Left renal cortex interstitium (tissue), 4 donors: ENCODE results near the gene MOGAT1. TPM values are rescaled to one million over a fixed set of nuclear protein-coding genes. Genes with fewer than 3 reads are reported as not detected.
A peak's percentile ranks its signal among the peaks of the same experiment; 100 is the strongest.

Experiments
- DNase-seq, 4 donors: peaks; one replicate each; pipeline ENCODE4 v3.0.0-alpha.2; 2013; ENCODE audit warnings: low read depth in 4 of 4, low spot score in 2 of 4, missing footprints in 1 of 4
- polyA plus RNA-seq, 4 donors: library from polyadenylated mRNA; unstranded; fragments of 120-200 nt; gene quantifications; one replicate each; pipeline ENCODE4 v1.2.1, GENCODE V29; 2013; ENCODE audit not compliant: insufficient read length in 4 of 4

The MOGAT1 gene
- polyA plus RNA-seq: under 1 TPM in 2 of 4 donors, not detected in 2; 0.13 to 0.48 TPM

GRCh38 chr2:222671259-222672067, at the start of gene MOGAT1:
Gene MOGAT1, plus strand, starts transcription at chr2:222671658. Its CDS starts 128 bp downstream, at chr2:222671786.
- peak in 2 of 4 donors; percentile 13 to 38 for DNase-seq

GRCh38 chr2:222621893-222622292, 49.6 kb upstream of the MOGAT1 start:
- no peak for DNase-seq

GRCh38 chr2:222622910-222623309, 48.5 kb upstream of the MOGAT1 start:
- DNase-seq: no peak

- DNase-seq: no peak
These were observed 47.6 kb upstream of the MOGAT1 start for GRCh38 chr2:222623756-222624309.

- no peak for DNase-seq
These were observed 43.7 kb upstream of the MOGAT1 start for GRCh38 chr2:222627764-222628163.

GRCh38 chr2:222635295-222635694, 36.2 kb upstream of the MOGAT1 start:
- DNase-seq: no peak

- DNase-seq: no peak
These were observed 34.4 kb upstream of the MOGAT1 start for GRCh38 chr2:222637067-222637466.

- no peak for DNase-seq
These were observed 30.1 kb upstream of the MOGAT1 start for GRCh38 chr2:222641336-222641735.

GRCh38 chr2:222643134-222643533, 28.3 kb upstream of the MOGAT1 start:
- DNase-seq: no peak

GRCh38 chr2:222646008-222646407, 25.4 kb upstream of the MOGAT1 start:
- no peak for DNase-seq

GRCh38 chr2:222649801-222650200, 21.7 kb upstream of the MOGAT1 start:
- no peak for DNase-seq

- no peak for DNase-seq
These were observed 19.6 kb upstream of the MOGAT1 start for GRCh38 chr2:222651718-222652418.

- DNase-seq: no peak
These were observed 18.8 kb upstream of the MOGAT1 start for GRCh38 chr2:222652491-222653255.

GRCh38 chr2:222653280-222653679, 18.2 kb upstream of the MOGAT1 start:
- no peak for DNase-seq

- DNase-seq: peak; percentile 93 to 99 (median 96)
These were observed 15.5 kb upstream of the MOGAT1 start, which contains the start of gene FARSB for GRCh38 chr2:222655787-222656525. Gene FARSB, minus strand, starts transcription at chr2:222656092. Its CDS starts 19 bp downstream, at chr2:222656073.

GRCh38 chr2:222656526-222657446, 14.7 kb upstream of the MOGAT1 start:
- peak in 1 of 4 donors; percentile 7 for DNase-seq

GRCh38 chr2:222663479-222663878, 8.0 kb upstream of the MOGAT1 start:
- DNase-seq: no peak

- no peak for DNase-seq
These were observed 2.8 kb upstream of the MOGAT1 start for GRCh38 chr2:222668494-222669154.
